ENCODE results near the gene MUC4.

The MUC4 gene, protein sequence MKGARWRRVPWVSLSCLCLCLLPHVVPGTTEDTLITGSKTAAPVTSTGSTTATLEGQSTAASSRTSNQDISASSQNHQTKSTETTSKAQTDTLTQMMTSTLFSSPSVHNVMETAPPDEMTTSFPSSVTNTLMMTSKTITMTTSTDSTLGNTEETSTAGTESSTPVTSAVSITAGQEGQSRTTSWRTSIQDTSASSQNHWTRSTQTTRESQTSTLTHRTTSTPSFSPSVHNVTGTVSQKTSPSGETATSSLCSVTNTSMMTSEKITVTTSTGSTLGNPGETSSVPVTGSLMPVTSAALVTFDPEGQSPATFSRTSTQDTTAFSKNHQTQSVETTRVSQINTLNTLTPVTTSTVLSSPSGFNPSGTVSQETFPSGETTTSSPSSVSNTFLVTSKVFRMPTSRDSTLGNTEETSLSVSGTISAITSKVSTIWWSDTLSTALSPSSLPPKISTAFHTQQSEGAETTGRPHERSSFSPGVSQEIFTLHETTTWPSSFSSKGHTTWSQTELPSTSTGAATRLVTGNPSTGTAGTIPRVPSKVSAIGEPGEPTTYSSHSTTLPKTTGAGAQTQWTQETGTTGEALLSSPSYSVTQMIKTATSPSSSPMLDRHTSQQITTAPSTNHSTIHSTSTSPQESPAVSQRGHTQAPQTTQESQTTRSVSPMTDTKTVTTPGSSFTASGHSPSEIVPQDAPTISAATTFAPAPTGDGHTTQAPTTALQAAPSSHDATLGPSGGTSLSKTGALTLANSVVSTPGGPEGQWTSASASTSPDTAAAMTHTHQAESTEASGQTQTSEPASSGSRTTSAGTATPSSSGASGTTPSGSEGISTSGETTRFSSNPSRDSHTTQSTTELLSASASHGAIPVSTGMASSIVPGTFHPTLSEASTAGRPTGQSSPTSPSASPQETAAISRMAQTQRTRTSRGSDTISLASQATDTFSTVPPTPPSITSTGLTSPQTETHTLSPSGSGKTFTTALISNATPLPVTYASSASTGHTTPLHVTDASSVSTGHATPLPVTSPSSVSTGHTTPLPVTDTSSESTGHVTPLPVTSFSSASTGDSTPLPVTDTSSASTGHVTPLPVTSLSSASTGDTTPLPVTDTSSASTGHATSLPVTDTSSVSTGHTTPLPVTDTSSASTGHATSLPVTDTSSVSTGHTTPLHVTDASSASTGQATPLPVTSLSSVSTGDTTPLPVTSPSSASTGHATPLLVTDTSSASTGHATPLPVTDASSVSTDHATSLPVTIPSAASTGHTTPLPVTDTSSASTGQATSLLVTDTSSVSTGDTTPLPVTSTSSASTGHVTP (N-terminal part only)

DNA sequence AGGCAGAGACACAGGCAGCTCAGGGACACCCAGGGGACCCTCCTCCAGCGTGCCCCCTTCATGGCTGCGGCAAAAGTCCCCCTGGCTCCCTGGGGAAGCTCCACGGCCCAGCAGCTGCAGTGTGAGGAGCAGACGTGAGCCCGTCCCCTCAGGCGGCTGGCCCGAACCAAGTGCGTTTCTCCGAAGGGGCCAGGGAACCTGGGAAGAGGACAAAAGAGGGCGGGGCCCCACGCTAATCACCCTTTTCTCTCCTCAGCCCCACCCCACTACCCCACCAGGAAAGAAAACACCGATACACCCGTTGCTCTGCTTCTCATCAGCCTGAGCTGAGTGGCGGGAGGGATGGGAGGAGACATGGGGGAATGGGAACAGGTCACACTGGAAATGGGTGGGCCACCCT, at the start of gene MUC4:
Gene MUC4, minus strand, starts transcription at position 174 of the 400 bp plus-strand sequence. Its CDS starts 112 bp downstream, at position 62.
- no peak for DNase-seq (ENCODE audit: low spot score)

DNA sequence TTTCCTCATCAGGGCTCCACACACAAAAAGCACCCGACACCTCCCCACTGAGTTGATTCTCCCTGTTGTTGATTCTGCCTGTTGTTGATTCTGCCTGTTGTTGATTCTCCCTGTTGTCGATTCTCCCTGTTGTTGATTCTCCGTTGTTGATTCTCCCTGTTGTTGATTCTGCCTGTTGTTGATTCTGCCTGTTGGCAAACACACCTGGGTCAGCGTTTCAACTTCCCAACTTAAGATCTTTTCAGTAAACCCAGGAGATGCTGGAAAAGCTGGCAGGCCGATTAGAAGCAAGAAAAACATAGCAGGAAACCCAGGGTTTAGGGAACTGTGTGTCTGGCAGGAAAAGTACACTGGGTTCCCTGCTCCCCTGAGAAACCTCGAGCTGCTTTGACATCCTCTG, 48.7 kb upstream of the MUC4 start:
- no peak for DNase-seq (ENCODE audit: low spot score)

DNA sequence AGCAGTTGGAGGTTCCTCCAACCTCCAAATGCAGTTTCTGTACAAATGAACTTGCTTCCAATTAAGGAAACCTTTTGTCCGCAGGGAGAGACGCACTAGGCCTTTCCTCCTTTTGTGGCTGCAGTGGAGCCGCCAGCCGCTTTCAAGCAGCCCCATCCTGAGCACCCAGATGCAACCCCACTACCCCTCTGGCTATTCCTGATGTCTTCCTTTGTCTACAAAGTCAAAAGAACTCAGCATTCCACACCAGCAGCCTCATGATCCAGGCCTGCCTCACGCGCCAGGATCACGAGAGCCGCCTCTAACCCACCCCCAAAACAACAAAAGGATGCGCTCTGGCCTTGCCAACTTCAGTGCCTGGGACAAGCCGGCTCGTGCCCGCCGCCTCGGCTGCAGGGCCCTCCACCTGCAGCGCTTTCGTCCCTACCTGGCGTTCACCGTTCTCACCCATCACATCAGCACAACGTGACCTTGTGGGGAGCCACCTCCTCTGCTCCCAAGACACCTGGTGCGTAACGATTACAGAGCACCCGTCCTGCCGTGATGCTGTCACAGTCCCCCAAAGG, 48.2 kb upstream of the MUC4 start:
- no peak for DNase-seq (ENCODE audit: low spot score)

DNA sequence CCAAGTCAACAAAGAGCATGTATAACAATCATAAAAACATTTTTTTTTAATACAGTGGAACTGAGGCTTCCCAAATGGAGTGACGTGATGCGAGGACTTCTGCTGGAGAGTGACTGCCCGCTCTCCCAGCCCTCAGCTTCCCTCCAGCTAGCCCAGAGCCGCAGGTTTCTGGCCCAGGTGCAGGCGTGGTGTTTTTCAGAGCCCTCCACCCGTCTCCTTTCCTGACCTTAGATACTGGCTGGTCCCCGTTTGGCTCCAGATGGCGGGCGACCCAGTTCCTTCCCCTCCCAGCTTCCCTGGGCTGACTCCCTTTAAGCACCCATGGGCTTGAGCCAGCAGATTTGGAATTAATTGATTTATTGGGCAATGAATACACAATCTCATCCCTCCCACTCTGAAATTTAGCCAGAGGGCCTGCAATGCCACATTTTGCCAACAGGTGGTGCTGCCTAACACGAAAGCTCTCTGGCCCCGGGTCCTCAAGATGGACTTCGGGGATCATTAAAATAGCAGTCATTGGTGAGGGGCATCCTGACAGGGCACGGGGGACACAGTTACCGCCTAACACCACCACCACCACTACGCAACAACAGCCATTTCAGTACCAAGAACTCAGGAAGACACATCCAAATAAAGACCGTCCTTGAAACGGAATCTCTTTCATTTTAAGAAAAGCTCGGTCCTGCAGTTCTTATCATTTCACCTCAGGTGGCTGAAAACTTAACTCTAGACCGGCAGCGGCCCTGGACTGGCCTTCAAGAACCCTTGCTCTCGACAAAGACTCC, 47.5 kb upstream of the MUC4 start:
- peak; percentile 91 for DNase-seq (ENCODE audit: low spot score)

DNA sequence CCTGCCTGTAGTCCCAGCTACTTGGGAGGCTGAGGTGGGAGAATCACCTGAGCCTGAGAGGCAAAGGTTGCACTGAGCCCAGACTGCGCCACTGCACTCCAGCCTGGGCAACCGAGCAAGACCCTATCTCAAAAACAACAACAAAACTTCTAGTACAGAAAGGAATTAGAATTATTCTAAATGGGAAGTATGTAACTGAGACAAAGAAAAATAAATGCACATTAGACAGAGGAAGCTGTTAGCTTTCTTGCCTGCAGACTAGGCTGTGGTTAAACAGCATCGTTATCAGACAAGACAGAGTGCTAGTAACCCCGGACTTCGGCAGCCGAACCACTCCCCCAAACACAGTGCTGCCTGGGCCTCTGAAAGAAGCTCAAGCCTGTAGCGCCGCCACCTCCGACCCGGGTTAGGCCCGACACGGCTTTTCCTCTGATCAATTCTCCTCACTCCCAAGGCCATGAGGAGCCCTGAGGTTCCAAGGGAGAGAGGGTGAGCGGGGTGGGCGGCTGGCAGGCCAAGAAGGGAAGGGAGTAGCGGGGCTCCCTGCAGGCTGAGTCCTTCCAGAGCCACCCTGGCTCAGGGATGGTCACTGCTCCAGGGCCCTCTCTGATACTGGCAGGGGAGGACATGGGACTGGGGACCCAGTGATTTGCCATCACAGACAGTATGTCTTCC, 44.8 kb upstream of the MUC4 start:
- no peak for DNase-seq (ENCODE audit: low spot score)

DNA sequence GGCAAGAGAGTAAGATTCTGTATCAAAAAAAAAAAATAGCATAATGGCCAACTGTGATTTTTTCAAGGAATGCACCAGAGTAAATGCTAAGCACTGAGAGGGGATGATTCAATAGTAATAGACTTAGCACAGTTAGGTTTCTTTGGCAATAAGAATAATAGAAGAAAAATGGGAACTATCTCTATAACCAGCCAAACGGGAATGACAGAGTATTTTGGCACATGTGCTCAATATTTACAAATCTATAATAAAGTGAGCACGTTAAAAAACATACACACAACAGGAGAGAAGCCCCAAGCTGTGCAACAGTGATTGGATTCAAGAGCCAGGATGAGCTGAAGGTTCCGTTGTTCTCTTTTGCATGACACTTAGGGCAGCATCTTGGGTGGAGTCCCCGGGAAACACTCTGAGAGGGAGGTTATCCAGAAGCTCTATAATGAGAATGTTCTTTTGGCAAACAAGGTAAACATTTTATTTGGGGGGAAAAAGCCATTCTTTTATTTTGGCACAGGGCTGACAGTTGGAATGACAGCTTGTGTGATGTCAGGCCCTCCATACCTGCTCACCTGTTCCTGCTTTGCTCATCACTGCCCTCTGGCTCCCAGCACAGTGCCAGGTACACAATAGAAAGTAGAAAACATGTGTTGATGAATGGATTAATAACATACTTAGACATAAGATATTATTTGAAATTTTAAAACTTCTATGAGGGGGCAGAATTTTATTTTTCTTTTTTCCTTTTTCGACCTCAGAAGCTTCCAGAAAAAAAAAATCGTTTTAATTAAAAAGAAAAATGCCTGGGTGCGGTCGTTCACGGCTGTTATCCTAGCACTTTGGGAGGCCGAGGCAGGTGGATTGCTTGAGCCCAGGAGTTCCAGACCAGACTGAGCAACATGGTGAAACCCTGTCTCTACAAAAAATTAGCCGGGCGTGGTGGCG, 44.0 kb upstream of the MUC4 start:
- no peak for DNase-seq (ENCODE audit: low spot score)

DNA sequence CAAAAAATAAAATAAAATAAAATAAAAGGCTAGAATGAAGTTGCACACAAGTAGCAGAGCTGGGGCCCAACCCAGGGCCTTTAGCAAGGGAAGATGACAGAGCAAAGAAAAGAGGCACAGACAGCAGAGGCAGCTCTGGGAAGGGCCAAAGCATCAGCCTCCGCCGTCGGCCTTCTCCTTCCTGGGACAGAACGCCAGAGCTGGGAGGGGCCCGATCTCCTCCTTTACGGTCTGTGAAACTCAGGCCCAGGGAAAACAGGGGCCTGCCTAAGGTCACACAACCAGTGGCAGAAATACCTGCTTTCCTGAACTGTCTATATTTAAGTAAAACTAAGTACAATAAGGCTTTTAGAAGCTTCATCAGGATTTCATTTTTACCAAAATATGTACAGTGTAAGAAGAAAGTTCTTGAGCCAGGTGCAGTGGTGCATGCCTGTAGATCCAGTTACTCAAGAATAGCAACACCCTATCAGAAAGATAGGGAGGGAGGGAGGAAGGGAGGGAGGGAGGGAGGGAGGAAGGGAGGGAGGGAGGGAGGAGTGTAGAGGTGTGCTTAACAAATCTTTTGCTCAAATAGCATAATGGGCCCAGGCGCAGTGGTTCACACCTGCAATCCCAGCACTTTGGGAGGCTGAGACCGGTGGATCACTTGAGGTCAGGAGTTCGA, 43.0 kb upstream of the MUC4 start:
- no peak for DNase-seq (ENCODE audit: low spot score)

DNA sequence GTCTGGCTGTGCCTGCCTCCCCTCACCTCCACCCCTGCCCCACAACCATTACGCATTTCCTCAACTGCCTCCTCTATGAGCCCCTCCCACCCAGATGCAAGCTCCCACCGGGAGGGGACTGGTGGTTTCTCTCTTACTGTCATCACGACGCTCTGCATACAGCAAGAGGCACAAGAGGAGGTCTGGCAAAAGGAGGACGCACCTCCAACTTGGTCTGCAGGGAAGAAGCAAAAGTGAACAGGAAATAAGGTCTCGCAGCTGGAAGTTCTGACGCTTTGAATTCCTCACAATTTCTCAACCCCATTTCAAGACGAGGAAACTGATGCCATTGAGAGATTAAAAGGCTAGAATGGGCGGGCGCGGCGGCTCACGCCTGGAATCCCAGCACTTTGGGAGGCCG, 42.3 kb upstream of the MUC4 start:
- DNase-seq (ENCODE audit: low spot score): no peak

DNA sequence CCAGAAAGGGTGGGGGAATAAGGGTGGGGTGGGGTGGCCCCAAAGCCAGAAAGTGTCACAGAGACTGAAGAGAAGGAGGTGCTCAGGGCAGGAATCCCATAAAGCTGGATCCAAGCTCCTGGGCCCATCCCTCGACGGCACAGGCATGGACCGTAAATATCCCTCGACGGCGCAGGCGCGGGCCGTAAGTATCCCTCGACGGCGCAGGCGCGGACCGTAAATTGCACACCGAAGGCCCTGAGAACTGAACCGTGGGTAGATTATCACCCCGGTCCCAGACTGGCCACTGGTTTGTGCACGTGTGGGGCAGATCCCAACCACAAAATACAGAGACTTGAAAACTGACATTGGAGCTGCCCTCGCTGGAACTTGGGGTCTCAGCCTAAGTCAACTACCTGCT, 41.3 kb upstream of the MUC4 start:
- no peak for DNase-seq (ENCODE audit: low spot score)

DNA sequence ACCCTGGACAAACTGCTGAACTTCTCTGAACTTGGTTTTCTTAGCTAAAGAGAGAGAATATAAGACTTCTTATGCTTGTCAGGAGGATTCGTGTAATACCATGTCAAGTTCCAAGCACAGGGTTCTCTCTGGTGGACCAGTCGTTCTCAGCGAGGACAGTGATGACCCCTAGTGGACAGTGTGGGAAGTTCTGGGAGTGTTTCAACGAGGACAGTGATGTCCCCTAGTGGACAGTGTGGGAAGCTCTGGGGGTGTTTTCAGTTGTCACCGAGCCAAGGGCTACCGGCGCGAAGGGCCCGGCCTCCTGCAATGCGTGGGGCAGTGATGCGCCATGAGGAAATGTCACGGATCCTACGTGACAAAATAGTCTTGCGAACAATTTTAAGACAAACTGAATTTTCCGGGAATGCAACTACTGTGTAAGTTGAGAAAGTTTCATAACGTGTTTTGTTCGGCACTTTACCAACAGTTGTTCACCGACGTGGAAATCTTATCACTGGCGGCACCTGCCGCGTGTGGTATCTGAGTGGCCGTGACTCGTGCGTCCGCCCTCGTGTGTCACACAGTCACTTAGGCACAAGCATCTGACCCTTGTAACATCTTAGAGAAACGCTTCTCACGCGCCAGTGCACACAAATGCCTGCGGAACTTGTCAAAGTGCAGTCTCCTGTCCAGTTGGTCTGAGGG, 39.3 kb upstream of the MUC4 start:
- peak; percentile 88 for DNase-seq (ENCODE audit: low spot score)

DNA sequence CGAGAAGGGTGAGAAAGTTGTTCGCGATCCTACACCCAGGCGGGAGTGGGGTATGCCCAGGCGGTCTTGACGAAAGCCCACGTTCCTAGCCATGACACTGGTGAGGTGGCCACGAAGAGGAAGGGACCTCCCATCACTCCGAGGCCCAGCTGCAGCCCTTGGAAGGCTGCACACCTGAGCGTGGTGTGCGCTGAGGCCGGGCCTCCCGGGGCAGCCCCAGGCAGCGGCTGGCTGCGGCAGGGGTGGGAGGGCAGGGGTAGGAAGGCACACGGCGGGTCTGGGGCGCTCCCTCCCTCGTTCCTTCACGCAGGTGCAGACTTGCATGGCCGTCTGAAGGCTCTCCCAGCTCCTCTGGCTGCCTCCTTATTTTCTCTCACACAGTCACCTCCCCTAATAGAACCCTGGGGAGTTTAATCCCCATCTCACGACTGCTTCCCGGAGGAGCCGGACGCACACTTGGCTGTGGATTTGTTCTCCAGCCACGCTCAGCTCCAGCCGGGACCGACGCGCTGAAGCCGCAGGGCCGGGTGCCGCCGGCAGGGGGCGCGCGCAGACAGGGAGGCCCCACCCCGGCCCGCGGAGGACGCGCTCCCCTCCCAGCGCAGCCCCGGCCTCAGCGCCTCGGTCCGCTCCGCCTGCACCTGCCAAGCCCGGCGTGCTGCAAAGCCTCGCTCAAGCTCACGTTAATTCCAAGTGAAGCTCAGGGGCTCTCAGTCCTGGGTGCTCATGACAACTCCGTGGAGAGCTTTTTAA, 37.8 kb upstream of the MUC4 start:
- DNase-seq (ENCODE audit: low spot score): no peak

DNA sequence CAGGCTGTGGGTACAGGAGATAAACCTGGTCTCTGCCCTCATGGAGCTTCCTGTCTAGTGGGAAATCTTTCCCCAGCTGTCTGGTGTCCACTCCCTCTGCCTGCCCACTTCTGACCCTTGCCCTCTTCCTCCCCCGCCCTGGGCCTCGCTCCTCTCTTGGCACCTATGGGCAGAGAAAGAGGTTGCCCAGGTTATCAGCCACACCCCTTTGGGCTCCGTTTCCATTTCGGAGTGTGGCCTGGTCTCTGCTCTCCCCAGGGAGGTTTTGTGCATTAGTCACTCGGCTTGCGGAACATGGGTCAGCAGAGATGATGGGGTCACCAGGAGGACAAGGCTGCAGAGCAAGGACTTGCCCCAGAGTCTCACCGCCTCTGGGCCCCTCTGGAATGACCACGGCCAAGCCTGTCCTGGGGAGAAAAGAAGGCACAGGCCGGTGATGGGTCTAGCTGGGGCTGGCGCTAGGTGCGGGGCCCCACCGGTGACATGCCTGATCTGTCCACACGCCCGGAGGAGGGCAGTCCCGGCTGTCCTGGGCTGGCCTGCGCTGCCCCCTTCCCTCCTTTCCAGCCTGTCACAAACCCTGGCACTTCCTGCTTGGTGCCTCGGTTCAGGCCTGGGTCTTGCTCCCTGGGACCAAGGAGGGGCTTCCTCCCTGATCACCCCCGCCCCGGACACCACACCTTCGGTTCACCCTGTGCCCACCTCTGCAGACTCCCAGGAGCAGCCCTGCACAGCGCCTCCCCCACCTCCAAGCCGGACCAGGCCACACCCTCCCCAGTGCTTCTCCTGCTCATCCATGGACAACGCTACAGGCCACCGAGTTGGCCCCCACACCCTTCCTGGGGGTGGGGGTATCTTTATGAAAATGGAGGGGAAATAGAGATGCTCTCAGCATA, 35.6 kb upstream of the MUC4 start:
- no peak for DNase-seq (ENCODE audit: low spot score)

DNA sequence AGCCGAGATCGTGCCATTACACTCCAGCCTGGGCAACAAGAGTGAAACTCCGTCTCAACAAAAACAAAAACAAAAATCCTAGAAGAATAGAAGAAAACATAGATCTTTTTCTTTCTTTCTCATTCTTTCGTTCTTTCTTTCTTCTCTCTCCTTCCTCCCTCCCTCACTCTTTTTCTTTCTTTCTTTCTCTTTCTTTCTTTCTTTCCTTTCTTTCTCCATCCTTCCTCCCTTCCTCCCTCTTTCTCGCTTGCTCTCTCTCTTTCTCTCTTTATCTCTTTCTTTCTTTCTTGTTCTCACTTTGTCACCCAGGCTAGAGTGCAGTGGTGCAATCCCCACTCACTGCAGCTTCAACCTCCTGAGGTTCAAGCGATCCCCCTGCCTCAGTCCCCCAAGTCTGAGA, 33.8 kb upstream of the MUC4 start:
- no peak for DNase-seq (ENCODE audit: low spot score)

DNA sequence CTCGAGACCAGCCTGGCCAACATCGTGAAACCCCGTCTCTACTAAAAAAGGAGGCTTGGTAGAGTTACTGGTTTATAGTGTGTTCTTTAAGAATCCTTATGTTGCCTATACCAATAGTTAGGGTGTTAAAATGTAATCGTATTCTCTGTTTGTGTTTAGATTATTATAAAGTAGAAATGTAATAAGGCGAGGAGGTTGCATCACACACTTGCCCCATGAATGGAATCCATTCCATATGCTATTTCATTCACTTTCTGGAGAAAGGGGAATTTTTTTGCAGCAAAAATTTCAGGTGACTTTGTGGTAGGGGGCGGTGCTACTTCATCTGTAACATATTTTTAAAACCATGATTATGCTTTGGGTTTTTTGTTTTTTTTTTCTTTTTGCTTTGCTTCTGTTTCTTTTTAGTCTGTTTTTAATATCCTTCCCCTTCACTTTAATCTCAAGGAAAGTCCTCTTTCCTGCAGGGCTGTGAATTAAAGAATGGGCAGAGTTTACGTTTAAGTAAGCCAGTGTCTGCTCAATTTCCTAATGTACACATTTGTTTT, 33.0 kb upstream of the MUC4 start:
- DNase-seq (ENCODE audit: low spot score): no peak

DNA sequence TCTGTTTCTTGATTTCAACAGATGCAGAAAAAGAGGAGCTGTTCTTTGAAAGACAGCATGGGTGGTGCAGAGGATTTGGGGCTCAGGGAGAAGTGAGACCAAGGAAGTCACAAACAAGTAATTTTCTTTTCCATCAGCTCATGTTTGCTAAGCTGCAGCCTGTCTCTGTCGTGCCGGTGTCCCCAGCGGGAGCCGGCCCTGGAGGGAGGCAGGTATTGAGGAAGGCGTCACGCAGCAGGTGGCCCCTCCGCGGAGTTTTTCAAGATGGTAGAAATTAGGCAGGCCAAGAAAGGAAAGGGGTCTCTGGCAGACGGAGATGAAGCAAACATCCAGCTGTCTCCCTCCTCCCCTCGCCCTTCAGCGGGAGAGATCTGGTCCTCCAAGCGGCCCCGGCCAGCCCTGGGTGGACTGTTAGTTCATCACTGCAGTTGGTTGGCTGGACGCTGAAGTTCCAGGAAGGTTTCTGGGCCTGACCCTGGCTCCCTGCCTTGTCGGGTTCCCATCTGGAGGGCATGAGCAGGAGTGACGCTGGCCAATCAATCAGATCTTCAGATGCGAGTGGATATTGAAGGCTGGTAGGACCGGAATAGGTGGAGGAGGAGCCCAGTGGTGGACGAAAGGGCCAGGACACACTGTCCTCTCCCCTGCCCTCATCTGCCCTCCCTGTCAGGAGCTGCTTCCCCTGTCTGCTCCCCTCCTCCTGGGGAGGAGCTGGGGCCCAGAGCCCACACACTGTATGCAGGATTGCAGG, 27.7 kb upstream of the MUC4 start:
- DNase-seq (ENCODE audit: low spot score): no peak

All from HuH-7.5 (cell line).